Measurements from ENCODE around the gene GPHB5.

GPHB5 gene, protein sequence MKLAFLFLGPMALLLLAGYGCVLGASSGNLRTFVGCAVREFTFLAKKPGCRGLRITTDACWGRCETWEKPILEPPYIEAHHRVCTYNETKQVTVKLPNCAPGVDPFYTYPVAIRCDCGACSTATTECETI
- 0 reads per million in 3 donors for total RNA-seq

DNA sequence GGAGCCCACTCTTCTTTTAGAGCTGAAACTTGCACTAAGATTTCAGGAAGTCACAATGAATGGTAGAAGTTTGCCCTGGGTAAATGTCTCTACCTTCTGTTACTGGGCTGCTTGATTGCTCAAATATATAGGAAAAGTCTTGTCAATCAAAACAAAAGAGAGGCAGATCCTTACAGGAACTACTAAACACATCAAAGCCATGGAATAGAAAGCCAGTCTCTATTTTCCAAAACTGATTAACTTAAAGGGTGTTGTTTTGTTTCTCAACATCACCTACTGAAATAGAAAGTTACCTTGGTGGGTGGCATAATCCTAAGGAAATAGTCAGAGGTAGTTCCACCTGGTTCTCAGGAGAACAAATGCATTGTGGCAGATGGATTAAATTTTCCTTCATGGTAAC, at the start of gene GPHB5:
GPHB5 (minus strand) TSS at position 101 of the 400 bp plus-strand sequence. CDS start 1,086 bp downstream, outside the sequence.
- DNase-seq, result no peak
- Histone ChIP-seq H3K4me1 (ENCODE audit: control insufficient read depth, insufficient read depth, low read length, poor library complexity, severe bottlenecking) (no peaks in the 10 kb centered on the region), H3K27me3 (replicated peaks; ENCODE audit: control insufficient read depth, insufficient read depth, low read length, poor library complexity, severe bottlenecking) (no peaks in the 10 kb centered on the region), H3K36me3 (ENCODE audit: control insufficient read depth, insufficient read depth, low read length) (no peaks in the 10 kb centered on the region), H3K27ac (ENCODE audit: insufficient read depth, low read length, poor library complexity, severe bottlenecking) (no peak within 1 kb of the TSS), H3K4me3 (ENCODE audit: insufficient read depth, low read depth, low read length, poor library complexity, severe bottlenecking) (no peak within 1 kb of the TSS), H3K9me3 (ENCODE audit: control insufficient read depth, low read length) (no peaks in the 10 kb centered on the region)

DNA sequence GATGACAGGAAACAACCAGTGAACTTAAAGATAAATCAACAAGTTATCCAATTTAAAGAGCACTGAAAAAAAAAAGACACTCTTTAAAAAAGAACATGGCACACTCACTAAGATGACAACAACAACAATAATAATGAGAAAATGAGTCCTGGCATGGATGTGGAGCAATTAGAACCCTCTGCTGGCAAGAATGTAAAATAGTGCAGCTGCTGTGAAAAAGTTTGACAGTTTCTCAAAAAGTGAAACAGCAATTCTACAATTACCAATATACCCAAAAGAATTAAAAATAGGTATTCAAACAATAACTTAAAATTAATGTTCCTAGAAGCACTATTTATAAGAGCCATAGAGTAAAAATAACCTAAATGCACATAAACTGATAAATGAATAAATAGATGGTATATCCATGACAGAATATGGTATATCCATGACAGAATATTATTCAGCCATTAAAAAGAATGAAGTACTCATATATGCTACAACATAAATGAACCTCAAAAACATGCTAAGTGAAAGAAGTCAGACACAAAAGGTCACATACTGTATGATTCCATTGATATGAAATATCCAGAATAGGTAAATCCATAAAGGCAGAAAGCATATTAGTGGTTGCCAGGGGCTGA, 49.1 kb upstream of the GPHB5 start:
- Histone ChIP-seq H3K9me3 (ENCODE audit: control insufficient read depth, low read length) (no peaks in the 10 kb centered on the region), H3K27me3 (replicated peaks; ENCODE audit: control insufficient read depth, insufficient read depth, low read length, poor library complexity, severe bottlenecking) (no peaks in the 10 kb centered on the region), H3K4me1 (ENCODE audit: control insufficient read depth, insufficient read depth, low read length, poor library complexity, severe bottlenecking) (no peaks in the 10 kb centered on the region), H3K4me3 (ENCODE audit: insufficient read depth, low read depth, low read length, poor library complexity, severe bottlenecking) (no peak overlapping the region), H3K27ac (ENCODE audit: insufficient read depth, low read length, poor library complexity, severe bottlenecking) (no peak overlapping the region), H3K36me3 (ENCODE audit: control insufficient read depth, insufficient read depth, low read length) (peaks cover 3% of the 10 kb centered on the region)
- DNase-seq, result no peak

DNA sequence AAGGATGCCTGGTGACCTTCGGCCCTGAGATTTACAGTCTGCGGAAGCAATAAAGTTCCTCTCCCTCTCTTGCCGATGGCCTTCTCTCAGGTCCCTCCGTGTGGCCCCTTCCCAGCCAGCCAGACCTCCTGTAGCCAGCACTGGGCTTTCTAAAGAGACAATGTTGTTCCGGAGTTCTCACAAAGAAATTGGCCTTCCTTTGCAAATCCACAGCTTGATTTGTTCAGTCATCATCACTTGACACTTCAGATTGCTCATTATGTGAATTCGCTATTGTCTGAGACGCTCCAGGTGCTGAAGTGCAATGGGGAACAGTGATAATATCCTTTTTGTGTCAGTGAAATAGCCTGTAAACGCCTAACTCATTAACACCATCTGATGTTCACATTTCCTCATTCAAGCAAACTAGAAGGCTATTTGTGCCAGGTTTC, 43.7 kb upstream of the GPHB5 start:
- Histone ChIP-seq H3K27ac (ENCODE audit: insufficient read depth, low read length, poor library complexity, severe bottlenecking) (no peak overlapping the region), H3K4me3 (ENCODE audit: insufficient read depth, low read depth, low read length, poor library complexity, severe bottlenecking) (no peak overlapping the region), H3K9me3 (ENCODE audit: control insufficient read depth, low read length) (no peaks in the 10 kb centered on the region), H3K4me1 (ENCODE audit: control insufficient read depth, insufficient read depth, low read length, poor library complexity, severe bottlenecking) (no peaks in the 10 kb centered on the region), H3K27me3 (replicated peaks; ENCODE audit: control insufficient read depth, insufficient read depth, low read length, poor library complexity, severe bottlenecking) (no peaks in the 10 kb centered on the region), H3K36me3 (ENCODE audit: control insufficient read depth, insufficient read depth, low read length) (no peaks in the 10 kb centered on the region)
- DNase-seq, result no peak

DNA sequence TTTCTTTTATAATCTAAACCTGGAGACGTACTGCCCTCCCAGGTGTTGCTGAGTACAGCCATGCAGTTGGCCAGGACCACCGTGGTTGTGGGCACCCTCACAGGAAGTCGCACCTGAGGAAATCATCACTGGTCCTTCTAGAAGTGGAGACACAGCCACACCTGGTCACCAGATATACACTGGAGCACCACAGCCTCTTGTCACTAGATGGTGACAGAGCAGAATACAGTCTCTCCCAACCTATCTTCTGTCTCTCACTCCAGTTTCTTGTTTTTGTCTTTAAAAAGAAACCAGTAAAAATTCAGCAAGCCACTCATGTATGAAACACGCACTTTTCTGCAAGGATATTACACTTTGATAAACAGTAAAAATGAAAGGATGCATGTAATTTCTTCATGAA, 43.1 kb upstream of the GPHB5 start:
- no peak overlapping the region for H3K4me3 ChIP-seq (ENCODE audit: insufficient read depth, low read depth, low read length, poor library complexity, severe bottlenecking)
- H3K9me3 ChIP-seq (ENCODE audit: control insufficient read depth, low read length), result no peaks in the 10 kb centered on the region
- H3K27me3 ChIP-seq (replicated peaks; ENCODE audit: control insufficient read depth, insufficient read depth, low read length, poor library complexity, severe bottlenecking), result no peaks in the 10 kb centered on the region
- no peak overlapping the region for H3K27ac ChIP-seq (ENCODE audit: insufficient read depth, low read length, poor library complexity, severe bottlenecking)
- no peaks in the 10 kb centered on the region for H3K4me1 ChIP-seq (ENCODE audit: control insufficient read depth, insufficient read depth, low read length, poor library complexity, severe bottlenecking)
- no peaks in the 10 kb centered on the region for H3K36me3 ChIP-seq (ENCODE audit: control insufficient read depth, insufficient read depth, low read length)
- DNase-seq, result no peak

DNA sequence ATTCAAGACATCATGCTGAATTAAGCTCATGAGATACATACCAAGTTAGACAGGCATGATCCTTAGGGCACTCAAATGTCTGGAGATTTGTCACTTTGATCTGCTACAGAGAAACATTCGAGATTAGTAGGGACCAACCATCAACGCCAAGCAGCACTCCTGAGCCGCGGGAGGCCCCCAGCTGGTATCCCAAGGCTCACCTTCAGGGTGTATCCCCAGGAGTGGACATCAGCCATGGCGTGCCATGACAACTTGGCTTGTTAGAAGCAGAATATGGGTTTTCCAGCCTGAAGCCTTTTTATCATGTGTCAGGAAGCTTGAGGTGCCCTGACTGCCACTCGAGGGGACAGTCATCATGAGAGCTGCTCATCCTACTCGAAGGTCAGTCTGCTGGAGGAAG, 39.1 kb upstream of the GPHB5 start:
- Histone ChIP-seq H3K4me3 (ENCODE audit: insufficient read depth, low read depth, low read length, poor library complexity, severe bottlenecking) (no peak overlapping the region), H3K27me3 (replicated peaks; ENCODE audit: control insufficient read depth, insufficient read depth, low read length, poor library complexity, severe bottlenecking) (no peaks in the 10 kb centered on the region), H3K4me1 (ENCODE audit: control insufficient read depth, insufficient read depth, low read length, poor library complexity, severe bottlenecking) (no peaks in the 10 kb centered on the region), H3K27ac (ENCODE audit: insufficient read depth, low read length, poor library complexity, severe bottlenecking) (no peak overlapping the region), H3K9me3 (ENCODE audit: control insufficient read depth, low read length) (no peaks in the 10 kb centered on the region), H3K36me3 (ENCODE audit: control insufficient read depth, insufficient read depth, low read length) (no peaks in the 10 kb centered on the region)
- no peak for DNase-seq

DNA sequence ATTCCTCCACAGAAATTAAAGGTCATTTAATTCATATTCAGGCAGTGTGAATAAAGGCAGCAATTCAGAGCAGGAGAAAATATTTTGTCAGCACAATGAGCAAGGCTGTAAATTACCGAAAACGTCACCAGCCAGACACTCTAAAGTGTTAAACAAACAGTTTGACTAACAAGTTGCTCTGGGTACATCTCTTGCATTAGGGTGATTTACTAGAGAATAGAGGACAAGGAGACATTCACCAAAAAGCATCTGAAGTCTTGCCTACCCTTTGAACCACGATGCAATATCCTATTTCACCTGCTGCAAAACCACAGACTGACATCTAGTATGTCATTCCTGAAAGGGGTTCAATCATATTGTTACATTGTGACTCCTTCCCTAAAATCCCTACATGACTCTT, 27.1 kb upstream of the GPHB5 start:
- Histone ChIP-seq H3K27ac (ENCODE audit: insufficient read depth, low read length, poor library complexity, severe bottlenecking) (no peak overlapping the region), H3K36me3 (ENCODE audit: control insufficient read depth, insufficient read depth, low read length) (no peaks in the 10 kb centered on the region), H3K4me1 (ENCODE audit: control insufficient read depth, insufficient read depth, low read length, poor library complexity, severe bottlenecking) (no peaks in the 10 kb centered on the region), H3K27me3 (replicated peaks; ENCODE audit: control insufficient read depth, insufficient read depth, low read length, poor library complexity, severe bottlenecking) (no peaks in the 10 kb centered on the region), H3K4me3 (ENCODE audit: insufficient read depth, low read depth, low read length, poor library complexity, severe bottlenecking) (no peak overlapping the region), H3K9me3 (ENCODE audit: control insufficient read depth, low read length) (no peaks in the 10 kb centered on the region)
- no peak for DNase-seq

DNA sequence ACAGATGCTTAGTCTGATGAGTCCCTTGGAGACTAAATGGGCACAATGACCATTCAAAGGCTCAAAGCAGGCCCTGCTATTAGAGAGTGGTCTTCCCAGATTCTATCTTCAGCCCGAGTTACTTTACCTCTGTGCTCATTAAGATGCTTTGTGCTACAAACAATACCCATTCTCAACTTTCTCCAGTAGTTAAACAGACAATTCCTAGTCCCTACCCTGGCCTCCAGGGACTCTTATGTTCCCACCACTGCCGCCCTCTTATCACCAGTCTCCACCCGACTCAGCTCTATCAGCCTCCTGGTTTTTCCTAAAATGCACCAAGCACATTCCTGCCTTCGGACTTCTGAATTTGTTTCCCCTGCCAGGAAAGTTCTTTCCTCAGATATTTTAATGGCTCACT, 25.6 kb upstream of the GPHB5 start:
- Histone ChIP-seq H3K27ac (ENCODE audit: insufficient read depth, low read length, poor library complexity, severe bottlenecking) (no peak overlapping the region), H3K4me1 (ENCODE audit: control insufficient read depth, insufficient read depth, low read length, poor library complexity, severe bottlenecking) (no peaks in the 10 kb centered on the region), H3K27me3 (replicated peaks; ENCODE audit: control insufficient read depth, insufficient read depth, low read length, poor library complexity, severe bottlenecking) (no peaks in the 10 kb centered on the region), H3K9me3 (ENCODE audit: control insufficient read depth, low read length) (no peaks in the 10 kb centered on the region), H3K4me3 (ENCODE audit: insufficient read depth, low read depth, low read length, poor library complexity, severe bottlenecking) (no peak overlapping the region), H3K36me3 (ENCODE audit: control insufficient read depth, insufficient read depth, low read length) (no peaks in the 10 kb centered on the region)
- no peak for DNase-seq

DNA sequence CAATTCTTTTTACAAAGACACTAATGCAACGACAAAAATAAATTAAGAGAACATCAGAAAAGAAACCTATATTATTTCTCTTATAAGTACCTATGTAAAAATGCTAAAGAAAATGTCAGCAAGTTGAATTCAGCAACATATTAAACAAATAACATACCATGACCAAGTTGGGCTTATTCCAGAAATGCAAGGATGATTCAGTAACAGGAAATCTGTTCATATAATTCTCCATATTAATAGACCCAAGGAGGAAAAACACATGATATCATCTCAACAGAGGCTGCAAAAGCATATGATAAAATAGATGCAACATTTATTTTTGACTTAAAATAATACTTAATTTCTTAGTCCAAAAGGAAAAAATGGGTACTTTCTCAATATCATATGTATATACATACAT, 25.1 kb upstream of the GPHB5 start:
- DNase-seq, result no peak
- Histone ChIP-seq H3K4me1 (ENCODE audit: control insufficient read depth, insufficient read depth, low read length, poor library complexity, severe bottlenecking) (no peaks in the 10 kb centered on the region), H3K9me3 (ENCODE audit: control insufficient read depth, low read length) (no peaks in the 10 kb centered on the region), H3K27me3 (replicated peaks; ENCODE audit: control insufficient read depth, insufficient read depth, low read length, poor library complexity, severe bottlenecking) (no peaks in the 10 kb centered on the region), H3K36me3 (ENCODE audit: control insufficient read depth, insufficient read depth, low read length) (no peaks in the 10 kb centered on the region), H3K27ac (ENCODE audit: insufficient read depth, low read length, poor library complexity, severe bottlenecking) (no peak overlapping the region), H3K4me3 (ENCODE audit: insufficient read depth, low read depth, low read length, poor library complexity, severe bottlenecking) (no peak overlapping the region)

DNA sequence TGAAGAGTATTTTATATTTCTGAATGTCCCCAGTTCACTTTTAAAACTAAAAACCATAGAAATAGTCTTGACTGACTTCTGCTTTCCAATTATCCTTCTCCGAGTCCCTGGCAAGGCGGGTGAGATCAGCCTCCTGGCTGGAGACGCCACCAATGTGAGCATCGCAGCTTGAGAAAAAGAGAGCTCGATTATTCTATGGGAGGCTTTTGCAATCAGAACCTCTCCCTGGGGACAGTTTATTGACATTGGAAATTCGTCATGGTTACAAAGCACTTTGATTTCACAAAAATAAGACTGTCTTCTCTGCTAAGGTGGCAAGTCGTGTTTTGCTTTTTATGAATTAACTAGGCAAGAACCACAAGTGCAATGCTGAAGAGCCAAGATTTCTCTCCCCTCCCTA, 23.6 kb upstream of the GPHB5 start:
- Histone ChIP-seq H3K36me3 (ENCODE audit: control insufficient read depth, insufficient read depth, low read length) (no peaks in the 10 kb centered on the region), H3K27ac (ENCODE audit: insufficient read depth, low read length, poor library complexity, severe bottlenecking) (no peak overlapping the region), H3K27me3 (replicated peaks; ENCODE audit: control insufficient read depth, insufficient read depth, low read length, poor library complexity, severe bottlenecking) (no peaks in the 10 kb centered on the region), H3K4me3 (ENCODE audit: insufficient read depth, low read depth, low read length, poor library complexity, severe bottlenecking) (no peak overlapping the region), H3K9me3 (ENCODE audit: control insufficient read depth, low read length) (no peaks in the 10 kb centered on the region), H3K4me1 (ENCODE audit: control insufficient read depth, insufficient read depth, low read length, poor library complexity, severe bottlenecking) (no peaks in the 10 kb centered on the region)
- DNase-seq, result no peak

DNA sequence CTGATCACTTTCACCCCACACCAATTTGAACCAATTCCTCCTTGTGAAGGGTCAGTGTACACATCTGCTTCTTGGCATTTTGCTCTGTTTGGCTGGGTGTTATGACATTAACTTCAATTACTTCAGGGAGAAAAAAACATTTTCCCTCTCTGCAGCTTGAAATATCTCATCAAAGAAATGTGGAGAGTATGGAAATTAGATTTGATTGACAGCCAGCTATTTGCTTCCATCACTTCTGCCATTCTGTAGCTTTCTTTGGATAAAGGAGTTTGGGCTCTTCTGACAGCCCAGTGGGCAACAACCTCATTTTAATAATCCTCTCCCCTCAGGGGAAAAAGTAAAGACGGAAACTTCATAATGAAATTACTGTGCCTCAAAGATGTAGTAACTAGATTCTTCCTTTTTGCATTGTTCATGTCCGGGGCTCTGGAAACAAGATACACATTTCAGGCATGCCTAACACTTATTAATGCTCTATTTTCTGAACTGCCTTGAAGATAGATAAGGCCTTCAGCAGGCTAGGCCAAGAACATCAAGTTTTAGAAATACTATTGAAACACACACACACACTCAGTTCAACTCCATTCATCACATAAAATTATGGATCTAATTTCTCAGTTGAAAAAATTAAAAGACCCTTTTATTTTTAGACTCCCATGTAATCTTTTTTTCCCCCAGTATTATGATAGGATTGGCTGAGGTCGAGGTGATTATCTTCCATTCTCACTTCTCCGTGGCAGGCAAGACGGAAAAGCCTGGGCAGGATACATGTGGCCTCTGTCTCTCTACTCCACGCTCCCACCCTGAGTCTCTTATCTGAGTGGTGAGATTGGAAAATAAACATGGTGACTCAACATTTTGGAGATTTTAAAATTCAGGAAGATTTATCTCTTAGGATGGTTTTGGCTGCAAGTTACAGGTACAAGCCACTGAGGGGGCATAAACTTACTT, 10.3 kb upstream of the GPHB5 start:
- no peaks in the 10 kb centered on the region for H3K9me3 ChIP-seq (ENCODE audit: control insufficient read depth, low read length)
- H3K27ac ChIP-seq (ENCODE audit: insufficient read depth, low read length, poor library complexity, severe bottlenecking), result no peak overlapping the region

More for the DNA sequence above, 10.3 kb upstream of the GPHB5 start:
- Histone ChIP-seq H3K27me3 (replicated peaks; ENCODE audit: control insufficient read depth, insufficient read depth, low read length, poor library complexity, severe bottlenecking) (no peaks in the 10 kb centered on the region), H3K4me3 (ENCODE audit: insufficient read depth, low read depth, low read length, poor library complexity, severe bottlenecking) (no peak overlapping the region), H3K4me1 (ENCODE audit: control insufficient read depth, insufficient read depth, low read length, poor library complexity, severe bottlenecking) (no peaks in the 10 kb centered on the region), H3K36me3 (ENCODE audit: control insufficient read depth, insufficient read depth, low read length) (no peaks in the 10 kb centered on the region)
- no peak for DNase-seq
